DOHH2 (cell line): Measurements from ENCODE around the gene OR6M1.

Source experiments
- CTCF ChIP-seq: fragments of 200-600 bp; sonication (generic); IDR thresholded peaks from one replicate; pipeline ENCODE4 v1.5.1; 2014; ENCODE audit warnings: antibody characterized with exemption, mild to moderate bottlenecking, low read depth, low read length; ENCODE audit not compliant: poor library complexity, severe bottlenecking
- EZH2phosphoT487 ChIP-seq: fragments of 200-600 bp; sonication (generic); IDR thresholded peaks from 2 replicates; pipeline ENCODE4 v1.6.1; 2017; ENCODE audit warnings: borderline replicate concordance, mild to moderate bottlenecking, antibody characterized with exemption, low read length, moderate library complexity, mixed read lengths

GRCh38 chr11:123765601-123766000, 40.5 kb downstream of the OR6M1 start:
- TF ChIP-seq CTCF (no peak), EZH2phosphoT487 (no peak)
